RPMI8226 (cell line): ENCODE measurements around the gene FRMD4A.

Experiments
- DNase-seq: peaks from one replicate; pipeline ENCODE4 v3.0.0-alpha.2; 2015

FRMD4A gene

GRCh38 chr10:13707156-13707881, 623.4 kb downstream of the FRMD4A start:
- DNase-seq = no peak

GRCh38 chr10:13706604-13707003, 624.1 kb downstream of the FRMD4A start:
- no peak for DNase-seq

GRCh38 chr10:13706175-13706574, 624.5 kb downstream of the FRMD4A start:
- DNase-seq = no peak

GRCh38 chr10:13705526-13706174, 625.1 kb downstream of the FRMD4A start:
- no peak for DNase-seq

GRCh38 chr10:13704964-13705363, 625.8 kb downstream of the FRMD4A start:
- no peak for DNase-seq

GRCh38 chr10:13703997-13704536, 626.7 kb downstream of the FRMD4A start:
- no peak for DNase-seq

GRCh38 chr10:13703101-13703818, 627.5 kb downstream of the FRMD4A start:
- DNase-seq = no peak

GRCh38 chr10:13701157-13701919, 629.4 kb downstream of the FRMD4A start:
- DNase-seq = no peak

GRCh38 chr10:13700473-13701144, 630.1 kb downstream of the FRMD4A start:
- DNase-seq = no peak

GRCh38 chr10:13699216-13699615, 631.5 kb downstream of the FRMD4A start:
- DNase-seq = peak; percentile 45

GRCh38 chr10:13698217-13698616, 632.5 kb downstream of the FRMD4A start:
- no peak for DNase-seq

- no peak for DNase-seq
These were observed 634.7 kb downstream of the FRMD4A start for GRCh38 chr10:13696071-13696470.

- no peak for DNase-seq
These were observed 635.1 kb downstream of the FRMD4A start for GRCh38 chr10:13695588-13695987.

GRCh38 chr10:13693783-13694700, 636.7 kb downstream of the FRMD4A start:
- no peak for DNase-seq

GRCh38 chr10:13690281-13690825, 640.4 kb downstream of the FRMD4A start:
- DNase-seq = no peak

GRCh38 chr10:13686331-13686752, 644.4 kb downstream of the FRMD4A start:
- no peak for DNase-seq

- no peak for DNase-seq
These were observed 644.8 kb downstream of the FRMD4A start for GRCh38 chr10:13685885-13686284.

- no peak for DNase-seq
These were observed 645.8 kb downstream of the FRMD4A start for GRCh38 chr10:13684806-13685482.

- no peak for DNase-seq
These were observed 646.4 kb downstream of the FRMD4A start for GRCh38 chr10:13684252-13684791.

GRCh38 chr10:13683017-13683416, 647.7 kb downstream of the FRMD4A start:
- no peak for DNase-seq
